Activated T-helper 1 cell treated with anti-CD3 and anti-CD28 coated beads, Interleukin-2, amount 50 U/mL, for 16 hours (primary cell): ENCODE results near the gene RGPD4.
"Not testable (repeated sequence)": the region's sequence is repeated elsewhere in the genome, so short reads cannot be mapped to it uniquely, and the experiment has no call there.

Source experiments
- DNase-seq, 2 donors: peaks; one replicate each; pipeline ENCODE4 v3.0.0-alpha.2; 2020; ENCODE audit warnings: low read depth in 1 of 2, low spot score in 1 of 2

The RGPD4 gene

GRCh38 chr2:107826749-107827148 is at the start of gene RGPD4:
RGPD4 (plus strand) TSS chr2:107826892; CDS start chr2:107827014, 122 bp downstream.
- DNase-seq, result not testable (repeated sequence)

- no peak for DNase-seq
Observed at GRCh38 chr2:107777974-107778373, 48.7 kb upstream of the RGPD4 start.

GRCh38 chr2:107785756-107786155 is 40.9 kb upstream of the RGPD4 start:
- no peak for DNase-seq

GRCh38 chr2:107790837-107791236 is 35.9 kb upstream of the RGPD4 start:
- DNase-seq, result no peak

GRCh38 chr2:107801498-107801897 is 25.2 kb upstream of the RGPD4 start:
- no peak for DNase-seq

- DNase-seq, result no peak
Observed at GRCh38 chr2:107804608-107805498, 21.8 kb upstream of the RGPD4 start.

GRCh38 chr2:107806901-107807300 is 19.8 kb upstream of the RGPD4 start:
- no peak for DNase-seq

- no peak for DNase-seq
Observed at GRCh38 chr2:107807988-107808387, 18.7 kb upstream of the RGPD4 start.

GRCh38 chr2:107808959-107809358 is 17.7 kb upstream of the RGPD4 start:
- no peak for DNase-seq

- no peak for DNase-seq
Observed at GRCh38 chr2:107809835-107810234, 16.9 kb upstream of the RGPD4 start.

- no peak for DNase-seq
Observed at GRCh38 chr2:107810734-107811133, 16.0 kb upstream of the RGPD4 start.

- no peak for DNase-seq
Observed at GRCh38 chr2:107811411-107811810, 15.3 kb upstream of the RGPD4 start.

- no peak for DNase-seq
Observed at GRCh38 chr2:107812006-107812405, 14.7 kb upstream of the RGPD4 start.

- no peak for DNase-seq
Observed at GRCh38 chr2:107817378-107817777, 9.3 kb upstream of the RGPD4 start.

GRCh38 chr2:107822302-107822701 is 4.4 kb upstream of the RGPD4 start:
- no peak for DNase-seq

GRCh38 chr2:107824451-107825205 is 2.1 kb upstream of the RGPD4 start:
- DNase-seq, result no peak

GRCh38 chr2:107825206-107825563 is 1.5 kb upstream of the RGPD4 start:
- DNase-seq, result no peak

- not testable (repeated sequence) for DNase-seq
Observed at GRCh38 chr2:107829514-107829913, 2.8 kb downstream of the RGPD4 start.

- DNase-seq, result not testable (repeated sequence)
Observed at GRCh38 chr2:107833152-107833551, 6.5 kb downstream of the RGPD4 start.

GRCh38 chr2:107833618-107834017 is 6.9 kb downstream of the RGPD4 start:
- not testable (repeated sequence) for DNase-seq

- not testable (repeated sequence) for DNase-seq
Observed at GRCh38 chr2:107916121-107916520, 89.4 kb downstream of the RGPD4 start.

GRCh38 chr2:107916696-107917370 is 90.1 kb downstream of the RGPD4 start:
- DNase-seq, result not testable (repeated sequence)
